ENCODE results near the gene CCDC60.

- no peak for TF ChIP-seq CTCF (IDR thresholded peaks at IDR 0.05)
- no peak for TF ChIP-seq POLR2A (IDR thresholded peaks at IDR 0.05)
Measured at GRCh38 chr12:119491814-119492213, 157.3 kb downstream of the CCDC60 start.

Data from adrenal gland (tissue), 5 donors.